GM23338 (cell line): ENCODE results near the gene SLC2A13. TPM values are rescaled to one million over a fixed set of nuclear protein-coding genes. Genes with fewer than 3 reads are reported as not detected.

Source experiments
- ATAC-seq: fragments of 200-7000 bp; cut with Tn5 transposase; 3 replicates; pipeline ENCODE4 v1.9.1; 2020
- DNase-seq: peaks from one replicate; pipeline ENCODE4 v3.0.0-alpha.2; 2015; ENCODE audit warnings: low spot score
- H2AFZ ChIP-seq: fragments of 200-600 bp; sonication (generic); 2 replicates; pipeline ENCODE4 v1.8.0; 2016; ENCODE audit warnings: antibody characterized with exemption, mild to moderate bottlenecking, moderate library complexity
- H3F3A ChIP-seq: fragments of 200-600 bp; sonication (generic); replicated peaks from 2 replicates; pipeline ENCODE4 v1.8.0; 2017; ENCODE audit warnings: antibody characterized with exemption, mixed run types, low read depth
- H3K27ac ChIP-seq: fragments of 200-600 bp; sonication (generic); 2 replicates; pipeline ENCODE4 v1.6.1; 2016; ENCODE audit warnings: low read depth
- H3K27me3 ChIP-seq: fragments of 200-600 bp; sonication (generic); 2 replicates; pipeline ENCODE4 v1.8.0; 2016; ENCODE audit warnings: mild to moderate bottlenecking, mixed run types, moderate library complexity; ENCODE audit not compliant: insufficient read depth
- H3K36me3 ChIP-seq: fragments of 200-600 bp; sonication (generic); 2 replicates; pipeline ENCODE4 v1.8.0; 2016; ENCODE audit warnings: mild to moderate bottlenecking; ENCODE audit not compliant: insufficient read depth
- H3K4me1 ChIP-seq: fragments of 200-600 bp; sonication (generic); 2 replicates; pipeline ENCODE4 v1.8.0; 2016; ENCODE audit warnings: mild to moderate bottlenecking, moderate library complexity; ENCODE audit not compliant: insufficient read depth
- H3K4me2 ChIP-seq: fragments of 200-600 bp; sonication (generic); 2 replicates; pipeline ENCODE4 v1.7.1; 2017; ENCODE audit warnings: mixed run types
- H3K4me3 ChIP-seq: fragments of 200-600 bp; sonication (generic); 2 replicates; pipeline ENCODE4 v1.6.1; 2016; ENCODE audit warnings: mixed run types
- H3K79me2 ChIP-seq: fragments of 200-600 bp; sonication (generic); replicated peaks from 2 replicates; pipeline ENCODE4 v1.8.0; 2017; ENCODE audit warnings: mild to moderate bottlenecking; ENCODE audit not compliant: insufficient read depth
- H3K9me2 ChIP-seq: fragments of 200-600 bp; sonication (generic); 2 replicates; pipeline ENCODE4 v1.8.0; 2017; ENCODE audit not compliant: insufficient read depth
- H4K20me1 ChIP-seq: fragments of 200-600 bp; sonication (generic); replicated peaks from 2 replicates; pipeline ENCODE4 v1.8.0; 2017; ENCODE audit warnings: mild to moderate bottlenecking; ENCODE audit not compliant: insufficient read depth
- H3K27ac Mint-ChIP-seq: 2 replicates; pipeline ENCODE4 v1.8.0; 2020; ENCODE audit warnings: inconsistent platforms, mild to moderate bottlenecking, moderate library complexity, mixed read lengths
- H3K27me3 Mint-ChIP-seq: 3 replicates; pipeline ENCODE4 v1.8.0; 2022; ENCODE audit warnings: low read depth, mild to moderate bottlenecking, moderate library complexity, mixed read lengths, inconsistent platforms; ENCODE audit not compliant: insufficient read depth, poor library complexity
- H3K36me3 Mint-ChIP-seq: 3 replicates; pipeline ENCODE4 v1.8.0; 2021; ENCODE audit warnings: low read depth, mild to moderate bottlenecking, inconsistent platforms, moderate library complexity, mixed read lengths
- H3K4me1 Mint-ChIP-seq: 3 replicates; pipeline ENCODE4 v1.8.0; 2020; ENCODE audit warnings: mild to moderate bottlenecking, inconsistent platforms, mixed read lengths
- H3K4me3 Mint-ChIP-seq: 3 replicates; pipeline ENCODE4 v1.8.0; 2021; ENCODE audit warnings: moderate library complexity, mild to moderate bottlenecking, inconsistent platforms, mixed read lengths
- H3K9me3 Mint-ChIP-seq: 3 replicates; pipeline ENCODE4 v1.8.0; 2020; ENCODE audit warnings: moderate library complexity, mild to moderate bottlenecking, inconsistent platforms, mixed read lengths
- CTCF ChIP-seq, 2 experiments: fragments of 200-600 bp in 1 of 2; sonication (generic) in 1 of 2; conservative IDR thresholded peaks; 2 replicates each; pipeline versions ENCODE4 v1.5.1 to v1.6.1; 2016 to 2017; ENCODE audit warnings: antibody characterized with exemption in 2 of 2, low read depth in 2 of 2, mild to moderate bottlenecking in 2 of 2, moderate library complexity in 1 of 2
- ETS1 ChIP-seq: IDR thresholded peaks from 2 replicates; pipeline ENCODE4 v1.6.1; 2016; ENCODE audit warnings: antibody characterized with exemption
- POLR2AphosphoS5 ChIP-seq: IDR thresholded peaks from 2 replicates; pipeline ENCODE4 v1.6.1; 2016; ENCODE audit warnings: antibody characterized with exemption, low read depth
- ZNF331 ChIP-seq: fragments of 250-450 bp; sonication (Bioruptor Pico); IDR thresholded peaks from 2 replicates; pipeline ENCODE4 v1.5.0; 2020; ENCODE audit warnings: low read depth, mild to moderate bottlenecking, moderate library complexity
- polyA plus RNA-seq: library from polyadenylated mRNA; unstranded; fragments of >200 nt; fragmentation: Nextera tagmentation; extraction: Ambion mirVana; gene quantifications from 2 replicates; pipeline ENCODE4 v1.2.1, GENCODE V29; 2016
- total RNA-seq: library from RNA; depleted of rRNA; stranded (reverse); fragments of >200 nt; shearing (Covaris generic); gene quantifications from 2 replicates; pipeline ENCODE4 v1.2.3, GENCODE V29; 2014
- TF ChIP-seq, protein P1 (sequence below): fragments of 250-450 bp; sonication (Bioruptor Pico); IDR thresholded peaks from 2 replicates; pipeline ENCODE4 v1.5.0; 2020; ENCODE audit warnings: mild to moderate bottlenecking, moderate library complexity

The SLC2A13 gene
- total and polyA plus RNA-seq, 2 experiments from 2014 or later = 6.8 to 22.7 TPM

- no peak for TF ChIP-seq CTCF (conservative IDR thresholded peaks at IDR 0.05; ENCODE audit: low read depth in 2 of 2)
- TF ChIP-seq, protein P1, sequence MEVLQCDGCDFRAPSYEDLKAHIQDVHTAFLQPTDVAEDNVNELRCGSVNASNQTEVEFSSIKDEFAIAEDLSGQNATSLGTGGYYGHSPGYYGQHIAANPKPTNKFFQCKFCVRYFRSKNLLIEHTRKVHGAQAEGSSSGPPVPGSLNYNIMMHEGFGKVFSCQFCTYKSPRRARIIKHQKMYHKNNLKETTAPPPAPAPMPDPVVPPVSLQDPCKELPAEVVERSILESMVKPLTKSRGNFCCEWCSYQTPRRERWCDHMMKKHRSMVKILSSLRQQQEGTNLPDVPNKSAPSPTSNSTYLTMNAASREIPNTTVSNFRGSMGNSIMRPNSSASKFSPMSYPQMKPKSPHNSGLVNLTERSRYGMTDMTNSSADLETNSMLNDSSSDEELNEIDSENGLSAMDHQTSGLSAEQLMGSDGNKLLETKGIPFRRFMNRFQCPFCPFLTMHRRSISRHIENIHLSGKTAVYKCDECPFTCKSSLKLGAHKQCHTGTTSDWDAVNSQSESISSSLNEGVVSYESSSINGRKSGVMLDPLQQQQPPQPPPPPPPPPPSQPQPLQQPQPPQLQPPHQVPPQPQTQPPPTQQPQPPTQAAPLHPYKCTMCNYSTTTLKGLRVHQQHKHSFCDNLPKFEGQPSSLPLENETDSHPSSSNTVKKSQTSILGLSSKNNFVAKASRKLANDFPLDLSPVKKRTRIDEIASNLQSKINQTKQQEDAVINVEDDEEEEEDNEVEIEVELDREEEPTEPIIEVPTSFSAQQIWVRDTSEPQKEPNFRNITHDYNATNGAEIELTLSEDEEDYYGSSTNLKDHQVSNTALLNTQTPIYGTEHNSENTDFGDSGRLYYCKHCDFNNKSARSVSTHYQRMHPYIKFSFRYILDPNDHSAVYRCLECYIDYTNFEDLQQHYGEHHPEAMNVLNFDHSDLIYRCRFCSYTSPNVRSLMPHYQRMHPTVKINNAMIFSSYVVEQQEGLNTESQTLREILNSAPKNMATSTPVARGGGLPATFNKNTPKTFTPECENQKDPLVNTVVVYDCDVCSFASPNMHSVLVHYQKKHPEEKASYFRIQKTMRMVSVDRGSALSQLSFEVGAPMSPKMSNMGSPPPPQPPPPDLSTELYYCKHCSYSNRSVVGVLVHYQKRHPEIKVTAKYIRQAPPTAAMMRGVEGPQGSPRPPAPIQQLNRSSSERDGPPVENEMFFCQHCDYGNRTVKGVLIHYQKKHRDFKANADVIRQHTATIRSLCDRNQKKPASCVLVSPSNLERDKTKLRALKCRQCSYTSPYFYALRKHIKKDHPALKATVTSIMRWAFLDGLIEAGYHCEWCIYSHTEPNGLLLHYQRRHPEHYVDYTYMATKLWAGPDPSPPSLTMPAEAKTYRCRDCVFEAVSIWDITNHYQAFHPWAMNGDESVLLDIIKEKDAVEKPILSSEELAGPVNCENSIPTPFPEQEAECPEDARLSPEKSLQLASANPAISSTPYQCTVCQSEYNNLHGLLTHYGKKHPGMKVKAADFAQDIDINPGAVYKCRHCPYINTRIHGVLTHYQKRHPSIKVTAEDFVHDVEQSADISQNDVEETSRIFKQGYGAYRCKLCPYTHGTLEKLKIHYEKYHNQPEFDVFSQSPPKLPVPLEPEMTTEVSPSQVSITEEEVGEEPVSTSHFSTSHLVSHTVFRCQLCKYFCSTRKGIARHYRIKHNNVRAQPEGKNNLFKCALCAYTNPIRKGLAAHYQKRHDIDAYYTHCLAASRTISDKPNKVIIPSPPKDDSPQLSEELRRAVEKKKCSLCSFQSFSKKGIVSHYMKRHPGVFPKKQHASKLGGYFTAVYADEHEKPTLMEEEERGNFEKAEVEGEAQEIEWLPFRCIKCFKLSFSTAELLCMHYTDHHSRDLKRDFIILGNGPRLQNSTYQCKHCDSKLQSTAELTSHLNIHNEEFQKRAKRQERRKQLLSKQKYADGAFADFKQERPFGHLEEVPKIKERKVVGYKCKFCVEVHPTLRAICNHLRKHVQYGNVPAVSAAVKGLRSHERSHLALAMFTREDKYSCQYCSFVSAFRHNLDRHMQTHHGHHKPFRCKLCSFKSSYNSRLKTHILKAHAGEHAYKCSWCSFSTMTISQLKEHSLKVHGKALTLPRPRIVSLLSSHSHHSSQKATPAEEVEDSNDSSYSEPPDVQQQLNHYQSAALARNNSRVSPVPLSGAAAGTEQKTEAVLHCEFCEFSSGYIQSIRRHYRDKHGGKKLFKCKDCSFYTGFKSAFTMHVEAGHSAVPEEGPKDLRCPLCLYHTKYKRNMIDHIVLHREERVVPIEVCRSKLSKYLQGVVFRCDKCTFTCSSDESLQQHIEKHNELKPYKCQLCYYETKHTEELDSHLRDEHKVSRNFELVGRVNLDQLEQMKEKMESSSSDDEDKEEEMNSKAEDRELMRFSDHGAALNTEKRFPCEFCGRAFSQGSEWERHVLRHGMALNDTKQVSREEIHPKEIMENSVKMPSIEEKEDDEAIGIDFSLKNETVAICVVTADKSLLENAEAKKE = no peak
Observed at GRCh38 chr12:39780913-39781446, 324.9 kb downstream of the SLC2A13 start (continued).

GRCh38 chr12:39780411-39780912 lies 325.4 kb downstream of the SLC2A13 start:
- no peaks in the 10 kb centered on the region for H3F3A ChIP-seq
- Mint-ChIP-seq H3K27me3 (no peaks in the 10 kb centered on the region), H3K4me1 (no peaks in the 10 kb centered on the region), H3K36me3 (peaks cover 6% of the 10 kb centered on the region; the same call in 2 of the 3 replicates), H3K9me3 (no peaks in the 10 kb centered on the region; the same call in 2 of the 3 replicates), H3K27ac (no peak overlapping the region), H3K4me3 (no peak overlapping the region)
- no peak overlapping the region for H3K4me2 ChIP-seq
- no peaks in the 10 kb centered on the region for H3K79me2 ChIP-seq
- ATAC-seq (no peak), DNase-seq (no peak)
- H3K4me1 ChIP-seq = no peaks in the 10 kb centered on the region
- H3K27ac ChIP-seq = no peak overlapping the region
- H3K4me3 ChIP-seq = no peak overlapping the region
- H2AFZ ChIP-seq = no peak overlapping the region
- 0 out of 2 replicates have a peak, but pooled peaks cover 3% of the 10 kb centered on the region for H3K9me2 ChIP-seq
- 0 out of 2 replicates have a peak, but pooled peaks cover 3% of the 10 kb centered on the region for H3K36me3 ChIP-seq
- no peaks in the 10 kb centered on the region for H3K27me3 ChIP-seq
- H4K20me1 ChIP-seq = no peaks in the 10 kb centered on the region
- TF ChIP-seq ZNF331 (CRISPR knock-in tag) = no peak
- no peak for TF ChIP-seq POLR2AphosphoS5
- TF ChIP-seq, protein P1 = no peak
- TF ChIP-seq ETS1 = no peak
